ENCODE data around the gene LHX4.

LHX4 gene

GRCh38 chr1:180229483-180230415 is at the start of gene LHX4:
Gene LHX4, plus strand, starts transcription at chr1:180230264. Its CDS starts 266 bp downstream, at chr1:180230530.
- H3K36me3 ChIP-seq (ENCODE audit: control insufficient read depth in 2 of 2, insufficient read depth in 2 of 2, low read length in 2 of 2): no peaks in the 10 kb centered on the region
- no peaks in the 10 kb centered on the region for H3K9me3 ChIP-seq (ENCODE audit: control insufficient read depth in 2 of 2, low read length in 2 of 2)
- H3K4me1 ChIP-seq (ENCODE audit: control insufficient read depth in 2 of 2, insufficient read depth in 2 of 2, low read length in 2 of 2): peaks cover 18 to 22% of the 10 kb centered on the region in 2 donors
- H3K27me3 ChIP-seq (ENCODE audit: control insufficient read depth in 2 of 2, insufficient read depth in 2 of 2, low read length in 2 of 2): peaks cover 73 to 85% of the 10 kb centered on the region in 2 donors
- H3K27ac ChIP-seq (ENCODE audit: low read depth in 2 of 2, low read length in 2 of 2): no peak within 1 kb of the TSS
- no peak within 1 kb of the TSS for H3K9ac ChIP-seq (ENCODE audit: low read depth in 1 of 2, low read length in 2 of 2)
- H3K4me3 ChIP-seq (ENCODE audit: low read length in 2 of 2): peak within 1 kb of the TSS; percentile 60 to 67

DNA sequence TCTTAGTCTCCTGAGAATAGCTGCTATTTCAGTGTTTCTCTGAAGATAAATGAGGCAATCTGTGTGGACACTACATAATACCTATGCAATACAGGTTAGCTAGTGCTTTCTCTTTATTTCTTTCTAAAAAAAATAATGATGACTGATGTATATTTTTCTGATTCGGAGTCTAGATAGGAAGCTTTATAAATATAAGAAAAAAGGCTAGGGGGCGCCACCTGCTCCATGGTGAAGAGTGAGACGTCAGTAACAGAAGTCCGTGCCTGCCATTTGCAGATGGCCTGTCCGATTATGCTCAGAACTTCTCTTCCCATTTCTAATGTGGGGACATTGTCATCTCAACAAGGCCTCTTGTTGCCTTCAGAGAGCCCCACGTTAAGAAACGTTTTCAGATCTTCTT is 49.0 kb upstream of the LHX4 start:
- peaks cover 36 to 59% of the 10 kb centered on the region in 2 donors for H3K36me3 ChIP-seq (ENCODE audit: control insufficient read depth in 2 of 2, insufficient read depth in 2 of 2, low read length in 2 of 2)
- no peaks in the 10 kb centered on the region for H3K4me1 ChIP-seq (ENCODE audit: control insufficient read depth in 2 of 2, insufficient read depth in 2 of 2, low read length in 2 of 2)
- H3K4me3 ChIP-seq (ENCODE audit: low read length in 2 of 2): no peak overlapping the region
- no peaks in the 10 kb centered on the region for H3K27me3 ChIP-seq (ENCODE audit: control insufficient read depth in 2 of 2, insufficient read depth in 2 of 2, low read length in 2 of 2)
- H3K27ac ChIP-seq (ENCODE audit: low read depth in 2 of 2, low read length in 2 of 2): no peak overlapping the region
- H3K9ac ChIP-seq (ENCODE audit: low read depth in 1 of 2, low read length in 2 of 2): no peak overlapping the region
- no peaks in the 10 kb centered on the region for H3K9me3 ChIP-seq (ENCODE audit: control insufficient read depth in 2 of 2, low read length in 2 of 2)

DNA sequence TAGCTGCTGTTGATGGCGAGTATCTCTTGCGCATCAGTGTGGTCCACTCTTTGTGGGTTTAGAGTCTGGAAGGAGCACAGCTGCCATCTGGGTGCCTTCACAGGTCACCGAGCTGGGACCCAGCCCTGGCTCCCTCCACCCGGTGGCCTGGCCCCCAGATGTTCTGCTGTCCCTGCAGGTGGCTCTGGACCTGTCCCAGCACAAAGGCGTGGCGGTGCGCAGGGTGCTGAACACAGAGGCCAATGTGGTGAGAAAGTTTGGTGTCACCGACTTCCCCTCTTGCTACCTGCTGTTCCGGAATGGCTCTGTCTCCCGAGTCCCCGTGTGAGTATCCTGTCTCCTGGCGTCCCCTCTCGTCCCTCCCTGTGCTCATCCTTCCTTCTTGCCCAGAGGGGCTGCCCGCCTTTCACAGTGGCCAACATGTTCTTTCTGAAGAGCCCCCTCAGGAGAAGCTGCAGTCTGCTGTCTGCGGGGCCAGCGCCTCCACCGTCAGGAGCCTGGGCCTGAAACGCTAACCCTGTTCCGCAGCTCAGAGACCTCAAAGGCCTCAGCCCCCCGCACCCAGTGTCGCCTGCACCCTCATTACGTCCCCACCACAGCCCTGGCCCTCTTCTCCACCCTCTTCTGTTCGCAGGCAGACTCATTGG is 47.9 kb upstream of the LHX4 start:
- H3K36me3 ChIP-seq (ENCODE audit: control insufficient read depth in 2 of 2, insufficient read depth in 2 of 2, low read length in 2 of 2): peaks cover 44 to 65% of the 10 kb centered on the region in 2 donors

DNA sequence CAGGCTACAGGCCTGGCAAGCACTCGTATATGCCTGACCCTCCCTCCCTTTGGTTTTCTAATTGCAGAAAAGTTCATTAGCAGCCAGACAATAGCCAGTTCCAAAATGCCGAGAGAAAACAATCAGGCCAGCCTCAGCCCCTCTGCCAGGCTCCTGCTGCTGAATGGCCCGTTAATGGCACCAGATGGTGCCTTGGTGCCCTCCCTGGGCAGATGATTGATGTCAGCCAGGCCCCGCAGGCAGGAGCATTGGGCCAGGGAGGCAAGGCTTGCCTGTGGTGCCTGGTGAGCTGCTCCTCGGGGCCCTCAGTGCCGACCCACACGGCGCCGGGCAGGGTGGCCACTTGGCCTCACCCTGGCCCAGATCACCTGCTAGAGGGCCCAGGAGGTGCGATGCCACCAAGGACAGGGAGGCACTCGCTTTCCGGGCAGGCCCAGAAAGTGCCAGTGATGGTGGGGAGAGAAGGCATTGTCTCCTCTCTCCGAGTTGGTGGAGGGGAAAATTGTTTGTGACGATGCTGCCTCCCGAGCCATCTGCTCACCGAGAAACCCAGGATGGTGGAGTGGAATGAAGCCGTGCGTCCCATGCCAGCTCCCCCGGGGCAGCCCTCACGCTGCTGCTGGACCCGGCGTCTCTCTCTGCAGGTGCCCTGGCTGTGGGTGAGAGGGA is 47.3 kb upstream of the LHX4 start:
- H3K4me1 ChIP-seq (ENCODE audit: control insufficient read depth in 2 of 2, insufficient read depth in 2 of 2, low read length in 2 of 2): no peaks in the 10 kb centered on the region
- no peaks in the 10 kb centered on the region for H3K9me3 ChIP-seq (ENCODE audit: control insufficient read depth in 2 of 2, low read length in 2 of 2)
- H3K36me3 ChIP-seq (ENCODE audit: control insufficient read depth in 2 of 2, insufficient read depth in 2 of 2, low read length in 2 of 2): peaks cover 44 to 72% of the 10 kb centered on the region in 2 donors
- H3K27ac ChIP-seq (ENCODE audit: low read depth in 2 of 2, low read length in 2 of 2): no peak overlapping the region
- no peak overlapping the region for H3K9ac ChIP-seq (ENCODE audit: low read depth in 1 of 2, low read length in 2 of 2)
- H3K27me3 ChIP-seq (ENCODE audit: control insufficient read depth in 2 of 2, insufficient read depth in 2 of 2, low read length in 2 of 2): no peaks in the 10 kb centered on the region
- no peak overlapping the region for H3K4me3 ChIP-seq (ENCODE audit: low read length in 2 of 2)

More for the DNA sequence above, 47.9 kb upstream of the LHX4 start:
- Histone ChIP-seq H3K27me3 (ENCODE audit: control insufficient read depth in 2 of 2, insufficient read depth in 2 of 2, low read length in 2 of 2) (no peaks in the 10 kb centered on the region), H3K4me1 (ENCODE audit: control insufficient read depth in 2 of 2, insufficient read depth in 2 of 2, low read length in 2 of 2) (no peaks in the 10 kb centered on the region), H3K27ac (ENCODE audit: low read depth in 2 of 2, low read length in 2 of 2) (no peak overlapping the region), H3K4me3 (ENCODE audit: low read length in 2 of 2) (no peak overlapping the region), H3K9me3 (ENCODE audit: control insufficient read depth in 2 of 2, low read length in 2 of 2) (no peaks in the 10 kb centered on the region), H3K9ac (ENCODE audit: low read depth in 1 of 2, low read length in 2 of 2) (no peak overlapping the region)

DNA sequence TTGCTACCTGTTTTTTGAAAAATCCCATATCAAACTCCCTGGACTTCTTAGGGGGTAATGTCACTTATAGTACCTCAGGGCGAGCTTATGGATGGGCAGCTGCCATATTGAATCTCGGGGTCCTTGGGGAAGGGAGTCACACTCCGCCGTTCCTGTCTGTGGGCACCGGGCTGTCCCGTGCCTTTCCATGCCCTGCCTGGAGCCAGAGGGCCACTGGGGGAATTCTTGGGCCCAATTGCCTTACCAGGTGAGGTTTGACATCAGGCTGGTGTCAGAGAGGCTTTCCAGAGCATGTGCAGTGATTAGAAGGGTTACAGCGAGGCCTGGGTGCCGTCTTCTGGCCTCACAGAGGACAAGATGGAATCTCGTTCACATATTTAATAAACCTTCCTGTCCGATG is 46.6 kb upstream of the LHX4 start:
- H3K27me3 ChIP-seq (ENCODE audit: control insufficient read depth in 2 of 2, insufficient read depth in 2 of 2, low read length in 2 of 2): no peaks in the 10 kb centered on the region
- no peak overlapping the region for H3K27ac ChIP-seq (ENCODE audit: low read depth in 2 of 2, low read length in 2 of 2)
- peaks cover 48 to 78% of the 10 kb centered on the region in 2 donors for H3K36me3 ChIP-seq (ENCODE audit: control insufficient read depth in 2 of 2, insufficient read depth in 2 of 2, low read length in 2 of 2)
- H3K4me3 ChIP-seq (ENCODE audit: low read length in 2 of 2): no peak overlapping the region
- no peaks in the 10 kb centered on the region for H3K9me3 ChIP-seq (ENCODE audit: control insufficient read depth in 2 of 2, low read length in 2 of 2)
- no peak overlapping the region for H3K9ac ChIP-seq (ENCODE audit: low read depth in 1 of 2, low read length in 2 of 2)
- H3K4me1 ChIP-seq (ENCODE audit: control insufficient read depth in 2 of 2, insufficient read depth in 2 of 2, low read length in 2 of 2): no peaks in the 10 kb centered on the region

GRCh38 chr1:180184041-180184440 is 46.0 kb upstream of the LHX4 start:
- Histone ChIP-seq H3K4me3 (ENCODE audit: low read length in 2 of 2) (no peak overlapping the region), H3K36me3 (ENCODE audit: control insufficient read depth in 2 of 2, insufficient read depth in 2 of 2, low read length in 2 of 2) (peaks cover 52 to 82% of the 10 kb centered on the region in 2 donors), H3K27ac (ENCODE audit: low read depth in 2 of 2, low read length in 2 of 2) (no peak overlapping the region)

GRCh38 chr1:180185281-180185680 is 44.8 kb upstream of the LHX4 start:
- peaks cover 53 to 84% of the 10 kb centered on the region in 2 donors for H3K36me3 ChIP-seq (ENCODE audit: control insufficient read depth in 2 of 2, insufficient read depth in 2 of 2, low read length in 2 of 2)
- H3K27me3 ChIP-seq (ENCODE audit: control insufficient read depth in 2 of 2, insufficient read depth in 2 of 2, low read length in 2 of 2): no peaks in the 10 kb centered on the region
- no peaks in the 10 kb centered on the region for H3K9me3 ChIP-seq (ENCODE audit: control insufficient read depth in 2 of 2, low read length in 2 of 2)
- no peak overlapping the region for H3K9ac ChIP-seq (ENCODE audit: low read depth in 1 of 2, low read length in 2 of 2)
- no peak overlapping the region for H3K4me3 ChIP-seq (ENCODE audit: low read length in 2 of 2)
- no peaks in the 10 kb centered on the region for H3K4me1 ChIP-seq (ENCODE audit: control insufficient read depth in 2 of 2, insufficient read depth in 2 of 2, low read length in 2 of 2)
- H3K27ac ChIP-seq (ENCODE audit: low read depth in 2 of 2, low read length in 2 of 2): no peak overlapping the region

More at GRCh38 chr1:180184041-180184440, 46.0 kb upstream of the LHX4 start:
- H3K9me3 ChIP-seq (ENCODE audit: control insufficient read depth in 2 of 2, low read length in 2 of 2): no peaks in the 10 kb centered on the region
- no peak overlapping the region for H3K9ac ChIP-seq (ENCODE audit: low read depth in 1 of 2, low read length in 2 of 2)
- no peaks in the 10 kb centered on the region for H3K27me3 ChIP-seq (ENCODE audit: control insufficient read depth in 2 of 2, insufficient read depth in 2 of 2, low read length in 2 of 2)
- H3K4me1 ChIP-seq (ENCODE audit: control insufficient read depth in 2 of 2, insufficient read depth in 2 of 2, low read length in 2 of 2): no peaks in the 10 kb centered on the region

GRCh38 chr1:180185971-180186645 is 44.0 kb upstream of the LHX4 start:
- Histone ChIP-seq H3K4me1 (ENCODE audit: control insufficient read depth in 2 of 2, insufficient read depth in 2 of 2, low read length in 2 of 2) (no peaks in the 10 kb centered on the region), H3K4me3 (ENCODE audit: low read length in 2 of 2) (no peak overlapping the region), H3K27me3 (ENCODE audit: control insufficient read depth in 2 of 2, insufficient read depth in 2 of 2, low read length in 2 of 2) (no peaks in the 10 kb centered on the region), H3K27ac (ENCODE audit: low read depth in 2 of 2, low read length in 2 of 2) (no peak overlapping the region), H3K36me3 (ENCODE audit: control insufficient read depth in 2 of 2, insufficient read depth in 2 of 2, low read length in 2 of 2) (peaks cover 61 to 91% of the 10 kb centered on the region in 2 donors), H3K9ac (ENCODE audit: low read depth in 1 of 2, low read length in 2 of 2) (no peak overlapping the region), H3K9me3 (ENCODE audit: control insufficient read depth in 2 of 2, low read length in 2 of 2) (no peaks in the 10 kb centered on the region)

- Histone ChIP-seq H3K27me3 (ENCODE audit: control insufficient read depth in 2 of 2, insufficient read depth in 2 of 2, low read length in 2 of 2) (no peaks in the 10 kb centered on the region), H3K4me3 (ENCODE audit: low read length in 2 of 2) (no peak overlapping the region), H3K27ac (ENCODE audit: low read depth in 2 of 2, low read length in 2 of 2) (no peak overlapping the region), H3K4me1 (ENCODE audit: control insufficient read depth in 2 of 2, insufficient read depth in 2 of 2, low read length in 2 of 2) (no peaks in the 10 kb centered on the region), H3K9ac (ENCODE audit: low read depth in 1 of 2, low read length in 2 of 2) (no peak overlapping the region), H3K9me3 (ENCODE audit: control insufficient read depth in 2 of 2, low read length in 2 of 2) (no peaks in the 10 kb centered on the region), H3K36me3 (ENCODE audit: control insufficient read depth in 2 of 2, insufficient read depth in 2 of 2, low read length in 2 of 2) (peaks cover 60 to 93% of the 10 kb centered on the region in 2 donors)
These were observed 43.2 kb upstream of the LHX4 start for GRCh38 chr1:180186831-180187230.

Data from mucosa of rectum (tissue), 2 donors.